Measurements from ENCODE around the gene PLB1.
"Not testable (repeated sequence)": the region's sequence is repeated elsewhere in the genome, so short reads cannot be mapped to it uniquely, and the experiment has no call there.

Gene PLB1

DNA sequence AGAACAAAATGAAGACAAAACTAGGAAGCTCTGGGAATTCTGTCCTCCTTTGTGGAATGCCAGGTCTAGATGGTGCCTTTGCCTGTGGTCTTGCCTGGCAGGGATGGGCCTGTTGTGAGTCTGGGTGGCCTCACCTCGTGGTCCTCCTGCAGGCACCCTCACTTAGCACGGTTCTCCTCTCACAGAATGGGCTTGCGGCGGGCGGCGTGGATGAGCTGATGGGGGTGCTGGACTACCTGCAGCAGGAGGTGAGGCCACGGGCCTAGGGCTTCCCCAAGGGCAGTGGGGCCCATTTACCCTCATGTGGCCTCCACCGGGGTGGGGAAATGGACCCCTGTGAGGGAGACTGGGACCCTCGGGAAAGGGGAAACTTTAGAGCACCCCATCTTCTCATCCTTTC is 42.3 kb downstream of the PLB1 start:
- no peak for DNase-seq

DNA sequence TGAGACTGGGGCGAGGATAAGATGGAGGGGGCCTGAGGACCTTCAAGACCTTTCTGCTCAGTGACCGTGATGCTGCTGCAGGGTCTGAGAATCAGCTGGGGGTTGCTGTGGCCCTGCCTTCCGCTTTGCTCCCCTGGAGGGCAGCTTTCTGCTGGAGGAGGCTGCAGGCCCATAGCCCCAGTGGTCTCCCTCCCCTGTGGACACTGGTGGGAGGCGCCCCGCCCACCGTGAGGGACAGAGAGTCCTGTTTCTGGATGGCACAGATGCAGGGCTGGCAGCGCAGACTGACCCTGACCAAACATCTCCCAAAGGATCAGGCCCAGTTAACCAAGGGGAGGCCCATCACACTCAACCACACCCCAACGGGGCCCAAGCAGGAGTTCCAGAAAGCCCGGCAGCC is 42.8 kb downstream of the PLB1 start:
- DNase-seq: no peak

DNA sequence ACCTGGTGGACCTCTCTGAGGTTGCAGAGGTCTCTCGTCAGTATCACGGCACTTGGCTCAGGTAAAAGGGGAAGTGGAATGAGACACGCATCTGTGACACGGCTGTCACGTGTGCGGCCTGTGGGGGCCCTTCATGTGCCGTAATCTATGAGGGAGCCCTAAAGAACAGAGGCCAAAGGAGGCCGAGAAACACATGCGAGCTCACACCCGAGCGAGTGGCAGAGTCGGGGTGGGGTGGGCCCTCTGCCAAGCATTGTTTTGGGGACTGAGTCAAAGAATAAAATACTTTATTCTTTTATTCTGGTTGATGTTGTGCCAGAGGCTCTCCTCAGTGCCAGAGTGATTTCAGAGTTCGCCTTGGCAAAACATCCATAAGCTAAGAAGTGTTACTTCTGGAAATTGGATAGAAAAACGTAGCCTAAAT is 43.3 kb downstream of the PLB1 start:
- DNase-seq: peak; percentile 34

DNA sequence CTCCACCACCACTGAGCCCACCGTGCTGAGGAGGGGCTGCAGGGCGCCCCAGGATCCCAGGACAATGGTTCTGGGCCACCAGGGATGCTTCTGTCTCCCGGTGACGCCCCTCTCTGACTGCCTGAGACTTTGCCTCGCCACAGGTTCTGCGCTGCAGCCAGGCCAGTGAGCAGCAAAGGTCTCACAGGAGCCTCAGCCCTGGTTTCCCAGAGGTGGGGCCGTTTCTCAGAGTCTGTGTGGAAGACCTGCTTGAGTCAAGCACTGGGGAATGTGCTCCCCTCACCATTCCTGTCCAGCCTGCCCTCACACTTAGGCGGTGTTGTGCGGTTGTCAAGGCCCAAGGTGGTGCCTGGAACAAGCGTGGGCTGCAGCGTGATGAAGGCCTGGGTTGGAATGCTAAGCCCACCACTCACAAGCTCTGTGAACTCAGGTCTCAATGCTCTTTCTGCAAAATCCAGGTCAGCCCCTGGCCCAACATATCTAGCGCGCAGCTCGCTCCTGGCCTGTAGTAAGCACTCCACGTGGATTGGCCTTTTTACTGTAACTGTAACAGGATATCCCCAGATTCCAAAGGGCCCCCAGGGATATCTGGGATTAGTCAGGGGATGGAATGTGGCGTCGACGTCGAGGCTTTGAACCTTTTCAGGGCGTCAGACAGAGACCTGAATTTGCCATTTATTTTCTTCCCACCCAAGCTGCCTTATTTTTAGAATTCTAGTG is 47.6 kb downstream of the PLB1 start:
- DNase-seq: peak; percentile 56

DNA sequence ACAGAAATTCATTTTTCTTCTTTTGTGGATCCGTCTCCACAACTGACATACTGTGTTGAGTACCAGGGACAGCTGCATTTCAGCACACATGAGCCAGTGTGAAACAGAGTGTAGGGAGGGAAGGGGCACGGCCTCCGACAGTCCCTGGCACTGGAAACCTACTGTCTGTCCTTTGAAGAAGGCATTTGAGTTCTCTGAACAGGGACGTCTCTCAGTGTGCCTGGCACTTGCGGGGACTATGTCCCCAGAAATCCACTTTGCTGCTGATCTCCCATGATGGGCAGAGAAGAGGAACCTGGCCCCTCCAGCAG is 48.1 kb downstream of the PLB1 start:
- peak; percentile 32 for DNase-seq

DNA sequence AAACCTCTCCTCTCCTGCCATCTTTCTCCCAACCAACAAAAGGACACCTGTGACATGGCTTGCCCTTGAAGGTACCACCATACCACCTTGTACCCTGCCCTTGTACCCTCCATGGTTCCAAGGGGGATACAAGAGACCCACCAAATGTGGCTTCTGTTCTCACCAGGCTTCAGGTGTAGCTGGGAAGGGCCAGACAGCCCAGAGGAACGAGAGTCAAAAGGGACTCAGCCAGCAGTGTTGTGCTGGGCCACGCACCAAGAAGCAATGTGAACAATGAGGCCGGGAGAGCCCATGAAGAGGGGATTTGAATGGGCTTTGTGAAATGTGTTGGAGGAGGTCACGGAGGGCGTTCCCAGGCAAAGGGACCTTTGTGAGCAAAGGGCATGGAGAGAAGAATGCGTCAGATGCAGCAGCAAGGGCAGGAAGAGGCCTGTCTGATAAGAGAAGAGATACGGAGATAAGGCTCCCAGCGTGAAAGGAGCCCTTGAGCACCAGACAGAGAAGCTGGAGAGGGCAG is 48.6 kb downstream of the PLB1 start:
- DNase-seq: no peak

DNA sequence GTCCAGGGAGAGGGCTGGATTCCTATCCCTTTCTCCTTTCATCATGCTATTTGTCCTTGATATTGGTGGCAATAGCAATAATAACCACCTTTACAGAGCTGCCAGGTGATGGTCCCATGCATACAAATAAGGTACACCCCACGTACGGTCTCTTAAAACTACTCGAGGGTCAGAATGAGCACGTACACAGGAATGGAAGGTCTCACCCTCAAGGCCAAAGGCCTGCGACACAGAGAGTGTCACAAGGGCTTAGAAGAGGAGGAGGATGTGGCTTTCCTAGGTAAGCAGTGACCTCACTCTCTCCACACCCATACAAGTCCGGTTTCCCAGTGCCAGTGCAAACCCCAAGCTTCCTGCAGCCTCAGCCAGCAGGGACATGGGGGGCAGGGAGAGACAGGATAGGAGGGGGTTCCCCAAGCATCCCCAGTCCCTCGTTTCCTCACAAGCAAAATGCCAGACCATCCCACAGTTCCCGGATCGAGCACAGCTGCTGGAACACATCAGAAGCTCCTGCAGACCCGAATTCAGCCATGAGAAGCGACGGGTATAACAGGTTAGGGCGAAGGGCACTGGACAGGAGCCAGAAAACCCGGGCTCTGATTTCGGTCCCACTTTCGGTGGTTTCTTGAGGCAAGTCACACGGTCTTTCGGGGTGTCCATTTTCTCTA is 49.2 kb downstream of the PLB1 start:
- DNase-seq: no peak

DNA sequence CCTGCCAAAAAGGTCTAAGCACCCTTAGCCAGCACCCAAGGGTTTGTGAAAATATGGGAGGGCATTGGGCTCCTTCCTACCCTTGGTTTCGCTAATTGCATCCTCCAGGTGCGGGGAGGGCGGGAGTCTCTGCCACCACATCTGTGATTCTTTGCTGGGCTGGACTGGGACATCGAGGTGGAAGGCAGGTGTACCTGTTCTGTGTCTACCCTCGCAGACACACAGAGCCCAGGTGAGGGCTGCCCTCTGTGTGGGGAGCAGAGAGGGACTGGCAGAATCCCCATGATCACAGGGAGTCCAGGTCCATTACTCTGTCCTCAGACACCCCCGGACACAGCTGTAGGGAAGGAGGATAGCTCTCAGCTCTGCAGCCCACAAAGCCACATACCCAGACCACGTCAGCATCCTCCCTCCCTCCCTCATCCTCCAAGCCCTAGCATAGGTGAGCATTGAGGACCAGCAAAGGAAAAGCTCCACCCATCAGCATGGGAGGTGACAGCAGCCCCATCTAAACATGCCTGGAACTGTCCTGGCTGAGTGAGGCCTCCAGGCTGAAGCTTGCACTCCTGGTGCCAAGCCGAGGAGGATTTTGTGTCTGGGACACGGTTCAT is 49.8 kb downstream of the PLB1 start:
- no peak for DNase-seq

DNA sequence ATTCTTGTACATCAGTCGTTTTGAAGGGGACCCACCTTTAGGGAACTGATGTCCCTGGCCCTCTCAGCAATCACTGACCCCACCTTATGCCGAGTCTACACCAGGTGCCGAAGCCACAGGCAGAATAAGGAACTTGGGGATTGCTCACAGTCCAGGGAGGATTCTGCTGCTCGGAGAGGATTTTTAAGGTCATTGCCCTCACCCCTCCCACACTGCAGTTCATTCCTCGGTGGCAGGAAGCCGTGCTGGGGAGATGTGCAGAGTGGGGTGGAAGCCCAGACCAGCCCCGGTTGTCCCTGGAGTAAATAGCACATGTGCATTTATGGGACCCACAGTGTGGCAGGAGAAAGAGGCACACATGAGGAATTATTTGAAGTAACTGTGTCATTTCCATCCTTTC is 50.4 kb downstream of the PLB1 start:
- no peak for DNase-seq

DNA sequence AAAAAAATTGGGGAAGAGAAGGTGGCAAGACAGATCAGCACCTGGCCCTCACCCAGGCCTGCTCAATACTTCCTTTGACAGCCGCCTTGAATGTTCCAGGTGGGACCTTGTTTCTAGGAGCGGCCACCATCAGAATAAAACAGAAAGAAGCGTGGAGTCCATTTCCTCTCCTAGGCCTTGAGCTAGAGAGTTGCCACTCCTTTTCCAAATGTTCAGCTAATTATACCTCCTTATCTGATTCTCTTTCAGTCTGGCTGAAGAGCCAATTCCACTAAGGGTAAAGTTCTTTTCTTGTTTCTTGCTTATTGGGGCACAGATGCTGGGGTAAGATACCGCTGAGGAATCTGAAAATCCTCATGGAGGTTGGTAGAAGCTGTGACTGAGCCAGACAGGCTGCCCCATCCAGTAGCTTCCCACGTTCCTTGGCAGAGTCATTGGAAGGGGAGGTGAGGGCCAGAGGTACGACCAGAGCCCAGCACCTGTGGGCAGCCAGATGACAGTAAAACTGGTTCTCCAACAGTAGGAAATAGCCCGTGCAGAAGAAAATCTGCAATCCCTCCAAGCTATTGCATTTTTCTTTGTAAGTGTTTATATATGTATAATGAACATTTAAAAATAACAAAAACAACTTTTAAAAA is 51.5 kb downstream of the PLB1 start:
- DNase-seq: no peak

DNA sequence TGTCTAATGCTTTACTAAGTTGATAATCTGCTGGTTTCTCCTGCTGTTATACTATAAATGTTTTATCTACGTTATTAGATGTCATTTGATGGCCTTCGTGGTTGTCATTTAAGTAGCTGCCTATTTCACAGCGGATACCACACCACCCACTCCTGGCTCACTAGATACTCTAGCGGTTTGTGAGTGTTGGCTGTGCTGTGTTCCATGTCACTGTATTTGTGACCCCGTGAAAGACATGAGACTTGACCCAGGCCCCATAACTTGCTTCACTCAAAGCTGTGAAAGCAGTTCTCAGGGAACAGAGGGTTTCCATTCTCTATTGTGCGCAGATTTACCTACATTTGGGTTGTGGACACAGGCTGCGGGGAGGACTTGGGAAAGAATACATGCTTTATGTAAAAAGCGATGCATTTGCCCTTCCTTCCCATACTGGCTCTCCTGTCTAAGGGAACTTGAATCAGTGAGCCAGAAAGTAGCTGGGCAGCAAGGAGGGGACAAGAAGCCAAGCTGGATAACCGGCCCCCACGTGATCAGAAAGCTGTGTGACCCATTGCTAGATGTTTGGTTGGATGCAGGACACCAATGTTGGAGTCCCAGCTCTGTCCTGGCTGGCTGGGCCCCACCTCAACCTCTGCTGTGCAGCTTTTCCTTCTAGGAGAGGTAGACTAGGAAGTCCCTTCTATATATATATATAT is 52.2 kb downstream of the PLB1 start:
- no peak for DNase-seq

DNA sequence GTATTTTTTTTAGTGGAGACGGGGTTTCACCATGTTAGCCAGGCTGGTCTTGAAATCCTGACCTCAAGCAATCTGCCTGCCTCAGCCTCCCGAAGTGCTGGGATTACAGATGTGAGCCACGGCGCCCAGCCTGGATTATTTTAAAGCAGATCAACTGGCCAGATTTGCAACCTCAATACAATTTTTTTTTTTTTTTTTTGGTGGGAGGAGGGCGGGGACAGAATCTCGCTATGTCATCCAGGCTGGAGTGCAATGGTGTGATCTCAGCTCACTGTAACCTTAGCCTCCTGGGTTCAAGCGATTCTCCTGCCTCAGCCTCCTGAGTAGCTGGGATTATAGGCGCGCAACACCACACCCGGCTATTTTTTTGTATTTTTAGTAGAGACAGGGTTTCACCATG is 54.5 kb downstream of the PLB1 start:
- DNase-seq: not testable (repeated sequence)

DNA sequence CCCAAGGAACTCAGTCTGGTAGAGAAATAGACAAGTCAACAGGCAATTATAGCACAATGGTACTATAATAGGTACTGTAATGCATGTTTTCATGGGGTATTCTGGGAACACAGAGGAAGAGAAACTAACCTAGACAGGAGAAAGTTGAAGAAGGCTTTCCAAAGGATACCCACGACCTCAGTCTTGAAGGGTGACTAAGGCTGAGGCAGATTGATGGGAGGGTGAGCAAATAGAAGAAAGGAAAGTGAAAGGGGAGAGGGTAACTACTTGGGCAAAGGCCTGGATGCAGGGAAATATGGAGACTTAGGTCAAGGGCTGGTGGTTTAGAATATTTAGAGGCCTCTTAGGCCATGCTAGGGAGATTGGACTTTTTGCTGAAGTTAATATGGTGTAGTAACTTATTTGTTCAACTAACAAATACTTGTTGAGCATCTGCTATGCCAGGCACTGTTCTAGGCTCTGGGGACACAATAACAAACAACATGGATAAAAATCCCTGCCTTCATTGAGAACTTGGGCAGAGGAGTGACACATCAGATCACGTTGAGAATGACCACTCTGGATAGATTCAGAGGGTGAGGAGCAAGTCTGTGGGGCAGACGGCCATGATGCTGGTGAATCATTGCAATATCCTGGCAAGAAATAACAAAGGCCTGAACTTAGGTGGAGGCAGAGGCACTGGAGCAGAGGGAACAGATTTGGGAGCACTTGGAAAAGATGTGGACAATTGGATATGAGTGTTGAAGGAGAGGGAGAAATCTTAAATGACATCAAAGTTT is 56.4 kb downstream of the PLB1 start:
- DNase-seq: no peak

DNA sequence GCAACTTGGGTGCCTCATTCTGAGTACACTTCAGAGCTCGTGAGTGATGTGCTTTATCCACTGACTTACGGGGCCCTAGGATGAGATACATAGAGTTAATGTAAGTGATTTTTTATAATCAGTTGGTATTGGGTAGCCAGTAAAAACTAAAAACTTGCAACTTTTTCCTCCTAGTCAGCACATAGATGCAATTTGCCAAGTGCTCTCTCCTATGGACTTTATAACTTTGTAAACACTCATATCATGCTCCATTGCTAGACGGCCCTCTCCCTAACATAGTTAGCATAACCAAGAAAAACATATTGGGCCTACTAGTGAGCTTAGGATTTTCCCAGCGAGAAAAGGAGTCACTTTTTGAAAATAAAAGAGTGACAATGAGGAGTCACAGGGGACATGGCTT is 60.4 kb downstream of the PLB1 start:
- no peak for DNase-seq

DNA sequence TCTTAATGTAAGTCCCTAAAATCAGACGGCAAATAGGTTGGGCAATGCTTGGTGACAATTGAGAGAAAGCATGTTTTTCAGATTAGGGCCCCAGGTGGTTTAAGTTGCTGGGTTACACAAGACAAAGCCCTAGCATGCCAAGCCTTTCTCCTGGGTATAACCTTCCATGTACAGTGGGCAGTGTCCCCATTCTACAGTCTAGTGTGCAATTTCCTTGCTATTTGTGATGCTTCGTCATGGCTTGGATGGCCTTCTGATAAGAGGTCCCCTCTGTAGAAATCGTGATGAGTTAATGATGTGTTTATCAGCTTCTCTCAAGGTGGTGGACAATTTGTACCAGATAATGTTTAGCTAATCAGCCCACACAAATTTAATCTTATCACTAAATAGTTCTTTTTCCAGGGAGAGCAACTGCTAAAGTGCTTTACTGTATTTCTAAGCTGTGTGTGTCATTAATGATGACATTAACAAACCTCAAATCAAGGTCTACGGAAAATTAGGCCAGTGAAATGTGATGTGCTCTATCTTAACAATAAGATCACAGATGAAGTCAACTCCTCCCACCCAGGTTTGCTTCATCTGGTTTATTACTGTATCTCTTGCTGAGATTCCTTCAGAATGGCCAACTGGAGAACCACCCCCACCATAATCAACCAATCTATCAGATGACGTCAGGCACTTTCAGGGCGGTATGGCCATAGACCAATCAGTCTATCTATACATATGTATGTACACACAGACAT is 61.7 kb downstream of the PLB1 start:
- no peak for DNase-seq

DNA sequence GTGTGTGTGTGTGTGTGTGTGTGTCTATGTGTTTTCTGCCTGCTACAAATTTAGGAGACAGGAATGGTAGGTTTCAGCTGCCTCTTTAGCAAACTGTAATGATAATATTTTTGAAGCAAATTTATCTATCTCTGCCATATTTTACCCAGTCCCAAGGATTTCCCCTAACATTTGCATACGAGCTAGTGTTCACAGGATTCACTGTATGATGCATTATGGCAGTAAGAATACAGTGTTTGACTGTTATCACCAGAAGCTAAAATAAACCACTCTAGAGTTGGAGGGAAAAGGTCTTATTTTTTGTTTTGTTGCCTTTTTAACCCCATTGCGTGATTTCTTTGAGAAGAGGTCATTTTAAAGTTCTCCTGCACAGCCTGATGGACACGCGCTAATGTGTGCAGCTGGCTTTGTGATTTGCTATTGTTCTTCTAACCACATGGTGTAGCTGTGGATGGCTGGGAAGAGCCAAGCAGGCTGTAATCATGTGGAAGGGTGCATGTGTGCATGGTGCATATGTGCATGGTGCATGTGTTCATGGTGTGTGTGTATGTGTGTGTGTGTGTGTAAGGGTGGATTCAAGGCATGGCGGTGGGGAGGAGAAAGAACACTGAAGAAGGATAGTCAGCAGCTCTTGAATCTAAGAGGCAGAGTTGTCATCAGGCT is 62.4 kb downstream of the PLB1 start:
- no peak for DNase-seq

DNA sequence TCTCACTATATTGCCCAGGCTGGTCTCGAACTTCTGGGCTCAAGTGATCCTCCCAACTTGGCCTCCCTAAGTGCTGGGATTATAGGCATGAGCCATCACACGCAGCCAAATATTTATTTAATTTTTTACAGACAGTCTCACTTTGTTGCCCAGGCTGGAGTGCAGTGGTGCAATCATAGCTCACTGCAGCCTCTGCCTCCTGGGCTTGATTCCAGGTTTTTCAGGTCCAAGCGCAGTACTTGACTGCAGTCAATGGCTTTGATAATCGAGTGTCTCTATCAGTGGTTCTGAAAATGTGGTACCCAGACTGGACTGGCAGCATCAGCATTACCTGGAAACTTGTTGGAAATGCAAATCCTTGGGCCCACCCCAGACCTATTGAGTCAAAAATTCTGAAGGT is 63.1 kb downstream of the PLB1 start:
- no peak for DNase-seq

DNA sequence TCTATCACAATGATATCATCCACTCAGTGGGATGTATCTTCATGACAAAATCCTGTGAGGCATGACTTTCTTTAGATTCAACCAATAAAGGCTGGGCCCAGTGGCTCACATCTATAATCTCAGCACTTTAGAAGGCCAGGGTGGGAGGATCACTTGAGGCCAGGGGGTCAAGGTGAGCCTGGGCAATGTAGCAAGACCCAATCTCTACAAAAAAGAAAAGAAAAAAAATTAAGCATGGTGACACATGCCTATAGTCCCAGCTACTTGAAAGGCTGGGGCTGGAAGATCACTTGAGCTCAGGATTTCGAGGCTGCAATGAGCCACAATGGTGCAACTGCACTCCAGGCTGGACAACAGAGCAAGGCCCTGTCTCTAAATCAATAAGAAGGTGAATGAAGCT is 68.0 kb downstream of the PLB1 start:
- DNase-seq: no peak

DNA sequence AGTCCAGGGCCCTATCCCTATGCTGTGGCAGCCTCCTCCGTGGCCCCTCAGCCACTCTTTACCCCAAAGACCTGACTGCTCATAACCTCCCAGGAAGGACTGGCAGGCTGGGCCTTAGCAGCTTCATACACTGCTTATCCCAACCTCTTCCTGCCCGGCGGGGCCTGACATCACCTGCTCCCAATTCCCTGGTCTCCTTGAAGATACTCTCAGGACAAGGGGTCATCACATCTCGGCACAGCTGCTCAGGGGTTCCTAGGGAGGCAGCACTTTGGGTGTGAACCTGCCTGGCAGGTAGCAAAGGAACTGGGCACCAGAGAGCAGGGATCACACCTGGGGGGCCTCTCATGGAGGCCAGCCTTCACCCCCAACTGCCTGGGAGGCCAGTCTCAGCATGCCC is 68.5 kb downstream of the PLB1 start:
- DNase-seq: no peak

DNA sequence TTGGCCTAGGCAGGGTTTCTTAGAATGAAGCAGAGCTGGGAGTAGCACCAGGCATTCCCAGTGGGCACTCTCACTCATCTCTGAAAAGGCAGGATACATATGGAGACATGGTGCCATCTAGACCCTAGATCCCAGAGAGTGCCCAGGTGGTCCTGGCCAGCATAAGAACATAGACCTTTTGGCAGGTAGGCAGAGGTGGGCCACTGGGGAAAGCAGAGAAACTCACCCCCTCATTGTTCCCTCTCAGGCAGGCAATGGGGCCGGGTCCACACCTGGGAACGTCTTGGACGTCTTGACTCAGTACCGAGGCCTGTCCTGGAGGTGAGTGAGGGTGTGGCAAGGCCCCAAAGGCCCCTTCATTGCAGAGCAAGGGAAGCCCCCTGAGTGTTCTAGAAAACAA is 69.2 kb downstream of the PLB1 start:
- no peak for DNase-seq

DNA sequence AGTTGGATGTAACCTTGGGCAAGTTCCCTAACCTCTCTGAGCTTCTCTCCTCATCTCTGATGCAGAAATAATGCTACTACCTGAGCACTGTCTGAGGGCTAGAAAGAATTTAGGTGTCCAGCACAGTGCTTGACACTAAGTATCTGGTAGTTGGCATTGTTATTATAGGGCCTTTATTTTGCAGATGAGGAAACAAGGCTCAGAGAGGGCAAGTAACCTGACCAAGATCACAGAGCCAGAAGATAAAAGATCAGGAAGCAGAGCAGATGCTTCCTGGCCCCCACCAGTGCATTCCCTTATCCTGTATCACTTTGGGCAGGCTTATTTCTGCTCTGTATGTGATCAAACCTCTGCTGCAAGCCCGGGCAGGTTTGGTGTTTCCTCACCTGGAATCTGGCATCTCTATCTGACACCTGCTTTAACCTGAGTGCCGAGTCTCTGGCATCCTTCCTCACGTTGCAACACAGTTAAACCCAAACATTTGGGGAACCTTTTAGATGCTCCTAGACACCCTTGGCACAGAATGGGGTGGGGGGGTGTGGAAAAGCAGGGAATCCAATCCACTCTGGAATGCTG is 69.9 kb downstream of the PLB1 start:
- no peak for DNase-seq

Measured in right hindlimb (tissue), 1 donor.